ENCODE measurements around the gene MGRN1.

MGRN1 gene

GRCh38 chr16:4687946-4688673 lies 63.5 kb downstream of the MGRN1 start:
- H3K36me3 ChIP-seq (ENCODE audit: control insufficient read depth in 1 of 2, insufficient read depth in 2 of 2, low read length in 2 of 2), result peaks cover 25 to 71% of the 10 kb centered on the region in 2 donors
- H3K4me3 ChIP-seq (ENCODE audit: low read depth in 1 of 2, low read length in 2 of 2), result no peak overlapping the region
- H3K4me1 ChIP-seq (ENCODE audit: control insufficient read depth in 1 of 2, insufficient read depth in 2 of 2, low read length in 2 of 2), result peaks cover 5 to 9% of the 10 kb centered on the region in 2 donors
- H3K27ac ChIP-seq (ENCODE audit: low read length), result no peak overlapping the region
- no peaks in the 10 kb centered on the region for H3K9me3 ChIP-seq (ENCODE audit: control insufficient read depth in 1 of 2, low read length in 2 of 2)
- H3K27me3 ChIP-seq (ENCODE audit: low read depth, low read length), result no peaks in the 10 kb centered on the region

- H3K4me1 ChIP-seq (ENCODE audit: control insufficient read depth in 1 of 2, insufficient read depth in 2 of 2, low read length in 2 of 2), result peaks cover 5 to 9% of the 10 kb centered on the region in 2 donors
- H3K27ac ChIP-seq (ENCODE audit: low read length), result no peak overlapping the region
- no peaks in the 10 kb centered on the region for H3K9me3 ChIP-seq (ENCODE audit: control insufficient read depth in 1 of 2, low read length in 2 of 2)
- H3K36me3 ChIP-seq (ENCODE audit: control insufficient read depth in 1 of 2, insufficient read depth in 2 of 2, low read length in 2 of 2), result peaks cover 25 to 67% of the 10 kb centered on the region in 2 donors
- no peaks in the 10 kb centered on the region for H3K27me3 ChIP-seq (ENCODE audit: low read depth, low read length)
- no peak overlapping the region for H3K4me3 ChIP-seq (ENCODE audit: low read depth in 1 of 2, low read length in 2 of 2)
These were observed 64.0 kb downstream of the MGRN1 start for GRCh38 chr16:4688674-4689045.

- Histone ChIP-seq H3K27me3 (ENCODE audit: low read depth, low read length) (no peaks in the 10 kb centered on the region), H3K36me3 (ENCODE audit: control insufficient read depth in 1 of 2, insufficient read depth in 2 of 2, low read length in 2 of 2) (peaks cover 23 to 62% of the 10 kb centered on the region in 2 donors), H3K4me1 (ENCODE audit: control insufficient read depth in 1 of 2, insufficient read depth in 2 of 2, low read length in 2 of 2) (peaks cover 5 to 9% of the 10 kb centered on the region in 2 donors), H3K27ac (ENCODE audit: low read length) (no peak overlapping the region), H3K9me3 (ENCODE audit: control insufficient read depth in 1 of 2, low read length in 2 of 2) (no peaks in the 10 kb centered on the region), H3K4me3 (ENCODE audit: low read depth in 1 of 2, low read length in 2 of 2) (no peak overlapping the region)
These were observed 64.6 kb downstream of the MGRN1 start for GRCh38 chr16:4689091-4689671.

- H3K4me3 ChIP-seq (ENCODE audit: low read depth in 1 of 2, low read length in 2 of 2), result no peak overlapping the region
- H3K27me3 ChIP-seq (ENCODE audit: low read depth, low read length), result no peaks in the 10 kb centered on the region
- peaks cover 5 to 17% of the 10 kb centered on the region in 2 donors for H3K4me1 ChIP-seq (ENCODE audit: control insufficient read depth in 1 of 2, insufficient read depth in 2 of 2, low read length in 2 of 2)
- peaks cover 14 to 53% of the 10 kb centered on the region in 2 donors for H3K36me3 ChIP-seq (ENCODE audit: control insufficient read depth in 1 of 2, insufficient read depth in 2 of 2, low read length in 2 of 2)
- H3K9me3 ChIP-seq (ENCODE audit: control insufficient read depth in 1 of 2, low read length in 2 of 2), result no peaks in the 10 kb centered on the region
- no peak overlapping the region for H3K27ac ChIP-seq (ENCODE audit: low read length)
These were observed 65.5 kb downstream of the MGRN1 start for GRCh38 chr16:4689864-4690704.

- no peaks in the 10 kb centered on the region for H3K27me3 ChIP-seq (ENCODE audit: low read depth, low read length)
- no peaks in the 10 kb centered on the region for H3K9me3 ChIP-seq (ENCODE audit: control insufficient read depth in 1 of 2, low read length in 2 of 2)
- H3K27ac ChIP-seq (ENCODE audit: low read length), result no peak overlapping the region
- H3K36me3 ChIP-seq (ENCODE audit: control insufficient read depth in 1 of 2, insufficient read depth in 2 of 2, low read length in 2 of 2), result peaks cover 9 to 53% of the 10 kb centered on the region in 2 donors
- peaks cover 5 to 27% of the 10 kb centered on the region in 2 donors for H3K4me1 ChIP-seq (ENCODE audit: control insufficient read depth in 1 of 2, insufficient read depth in 2 of 2, low read length in 2 of 2)
- H3K4me3 ChIP-seq (ENCODE audit: low read depth in 1 of 2, low read length in 2 of 2), result no peak overlapping the region
These were observed 66.5 kb downstream of the MGRN1 start for GRCh38 chr16:4690946-4691665.

GRCh38 chr16:4691666-4692412 lies 67.2 kb downstream of the MGRN1 start:
- Histone ChIP-seq H3K4me3 (ENCODE audit: low read depth in 1 of 2, low read length in 2 of 2) (no peak overlapping the region), H3K9me3 (ENCODE audit: control insufficient read depth in 1 of 2, low read length in 2 of 2) (no peaks in the 10 kb centered on the region), H3K27ac (ENCODE audit: low read length) (no peak overlapping the region), H3K4me1 (ENCODE audit: control insufficient read depth in 1 of 2, insufficient read depth in 2 of 2, low read length in 2 of 2) (peaks cover 5 to 29% of the 10 kb centered on the region in 2 donors), H3K36me3 (ENCODE audit: control insufficient read depth in 1 of 2, insufficient read depth in 2 of 2, low read length in 2 of 2) (peaks cover 9 to 53% of the 10 kb centered on the region in 2 donors), H3K27me3 (ENCODE audit: low read depth, low read length) (no peaks in the 10 kb centered on the region)

- peaks cover 7 to 53% of the 10 kb centered on the region in 2 donors for H3K36me3 ChIP-seq (ENCODE audit: control insufficient read depth in 1 of 2, insufficient read depth in 2 of 2, low read length in 2 of 2)
- H3K4me3 ChIP-seq (ENCODE audit: low read depth in 1 of 2, low read length in 2 of 2), result peak overlapping the region; percentile 61 to 97
- peaks cover 5 to 29% of the 10 kb centered on the region in 2 donors for H3K4me1 ChIP-seq (ENCODE audit: control insufficient read depth in 1 of 2, insufficient read depth in 2 of 2, low read length in 2 of 2)
- H3K9me3 ChIP-seq (ENCODE audit: control insufficient read depth in 1 of 2, low read length in 2 of 2), result no peaks in the 10 kb centered on the region
- H3K27ac ChIP-seq (ENCODE audit: low read length), result no peak overlapping the region
- no peaks in the 10 kb centered on the region for H3K27me3 ChIP-seq (ENCODE audit: low read depth, low read length)
These were observed 68.1 kb downstream of the MGRN1 start for GRCh38 chr16:4692460-4693295.

- peaks cover 5 to 53% of the 10 kb centered on the region in 2 donors for H3K36me3 ChIP-seq (ENCODE audit: control insufficient read depth in 1 of 2, insufficient read depth in 2 of 2, low read length in 2 of 2)
- H3K27me3 ChIP-seq (ENCODE audit: low read depth, low read length), result no peaks in the 10 kb centered on the region
These were observed 68.8 kb downstream of the MGRN1 start, which contains the start of gene NUDT16L1 for GRCh38 chr16:4693296-4693955. Gene NUDT16L1 (plus strand): TSS chr16:4693562. CDS start chr16:4693727, 165 bp downstream.

GRCh38 chr16:4693956-4694641 lies 69.5 kb downstream of the MGRN1 start:
- Histone ChIP-seq H3K4me3 (ENCODE audit: low read depth in 1 of 2, low read length in 2 of 2) (peak overlapping the region; percentile 48 to 97), H3K27ac (ENCODE audit: low read length) (no peak overlapping the region), H3K4me1 (ENCODE audit: control insufficient read depth in 1 of 2, insufficient read depth in 2 of 2, low read length in 2 of 2) (peaks cover 5 to 29% of the 10 kb centered on the region in 2 donors), H3K27me3 (ENCODE audit: low read depth, low read length) (no peaks in the 10 kb centered on the region), H3K36me3 (ENCODE audit: control insufficient read depth in 1 of 2, insufficient read depth in 2 of 2, low read length in 2 of 2) (peaks cover 5 to 53% of the 10 kb centered on the region in 2 donors), H3K9me3 (ENCODE audit: control insufficient read depth in 1 of 2, low read length in 2 of 2) (no peaks in the 10 kb centered on the region)

More at GRCh38 chr16:4693296-4693955, 68.8 kb downstream of the MGRN1 start, which contains the start of gene NUDT16L1:
- Histone ChIP-seq H3K4me3 (ENCODE audit: low read depth in 1 of 2, low read length in 2 of 2) (peak within 1 kb of the TSS; percentile 61 to 97), H3K27ac (ENCODE audit: low read length) (no peak within 1 kb of the TSS), H3K4me1 (ENCODE audit: control insufficient read depth in 1 of 2, insufficient read depth in 2 of 2, low read length in 2 of 2) (peaks cover 5 to 29% of the 10 kb centered on the region in 2 donors), H3K9me3 (ENCODE audit: control insufficient read depth in 1 of 2, low read length in 2 of 2) (no peaks in the 10 kb centered on the region)

Data from muscle layer of duodenum (tissue), 2 donors.